ENCODE data around the gene MID1.
A peak's percentile ranks its signal among the peaks of the same experiment; 100 is the strongest.
"Not testable (repeated sequence)": the region's sequence is repeated elsewhere in the genome, so short reads cannot be mapped to it uniquely, and the experiment has no call there.

MID1 gene

DNA sequence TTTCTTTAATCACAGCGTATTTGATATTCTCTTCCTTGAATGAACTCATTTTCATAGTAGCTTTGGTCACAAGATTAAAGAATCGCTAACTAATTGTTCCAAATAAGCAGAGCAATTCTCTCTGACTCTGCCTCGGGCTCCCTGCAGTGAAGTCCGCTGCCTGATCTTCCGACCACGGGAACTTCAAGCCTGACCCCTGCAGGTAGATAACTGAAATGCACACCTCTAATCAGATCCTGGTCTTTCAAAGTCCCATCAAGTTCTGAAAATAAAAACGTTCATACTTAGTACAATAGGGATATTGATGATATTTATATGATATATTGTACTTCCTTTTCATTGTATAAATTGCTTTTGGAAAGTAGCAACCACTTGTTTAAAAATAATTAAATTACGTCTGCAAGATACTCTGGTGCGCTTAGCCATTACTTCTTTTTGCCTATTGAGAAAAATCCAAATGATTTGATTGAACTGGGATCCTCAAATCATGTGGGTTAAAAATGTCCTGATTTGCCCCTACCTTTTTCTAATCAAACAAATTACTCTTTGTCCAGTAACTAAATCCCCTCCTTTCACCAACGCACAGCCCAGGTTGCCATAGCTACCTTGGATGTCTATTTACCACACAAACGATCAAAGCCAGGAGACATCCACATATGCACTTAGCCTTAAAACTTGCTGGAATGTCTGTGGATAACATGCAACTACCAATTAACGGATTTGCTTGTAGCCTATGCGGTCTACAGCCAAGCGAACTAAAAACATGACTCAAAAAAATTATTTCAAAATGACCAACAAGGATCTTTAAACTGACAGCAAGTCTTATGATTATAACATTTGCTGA is 4.2 kb downstream of the MID1 start:
- DNase-seq = peak; percentile 78

DNA sequence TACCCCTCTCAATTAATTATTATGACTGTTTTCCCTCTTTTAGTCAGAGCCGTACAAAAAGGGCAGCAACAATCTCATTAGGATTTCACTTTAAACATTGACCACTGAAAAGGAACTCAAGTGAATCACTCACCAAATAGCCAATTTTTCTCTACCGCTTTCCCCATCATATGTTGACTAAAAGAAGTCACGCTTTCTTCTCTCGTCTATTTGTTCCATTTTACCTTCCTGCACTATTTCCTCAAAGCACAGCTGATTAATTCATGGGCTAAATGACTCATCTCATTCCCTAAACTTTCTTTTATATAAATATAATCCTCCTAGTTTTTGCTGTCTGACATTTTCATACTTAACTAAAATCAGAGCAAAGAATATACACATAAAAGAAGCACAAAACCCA is 8.2 kb downstream of the MID1 start:
- no peak for DNase-seq

DNA sequence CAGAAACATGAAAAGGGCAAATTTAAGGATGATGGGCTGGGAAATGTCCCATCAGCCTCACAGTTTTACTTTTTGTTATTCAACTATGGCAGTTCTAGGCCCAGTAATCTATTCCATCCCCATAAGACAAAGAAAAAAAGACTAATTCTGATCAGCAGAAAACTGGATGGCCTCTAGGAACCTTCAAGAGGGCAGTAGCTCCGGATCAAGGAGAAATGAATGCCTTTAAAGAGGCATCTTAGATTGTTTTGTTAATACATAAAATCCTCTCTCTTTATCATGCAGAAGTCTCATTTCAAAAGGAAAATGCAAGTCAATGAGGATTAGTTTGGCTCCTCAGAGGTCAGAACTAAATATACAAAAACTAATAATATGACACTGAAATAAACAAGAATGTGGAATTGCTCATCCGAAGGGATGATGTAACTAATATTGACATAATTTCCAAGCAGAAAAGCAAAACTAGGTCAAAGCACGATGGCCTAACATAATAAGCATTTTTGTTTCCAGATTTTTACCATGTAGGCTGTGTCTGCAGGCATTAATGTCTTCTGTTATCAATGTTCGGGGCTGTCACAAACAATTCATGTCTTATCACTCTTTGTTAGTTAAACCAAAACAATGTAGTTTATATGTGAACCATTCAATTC is 8.8 kb downstream of the MID1 start:
- DNase-seq = no peak

DNA sequence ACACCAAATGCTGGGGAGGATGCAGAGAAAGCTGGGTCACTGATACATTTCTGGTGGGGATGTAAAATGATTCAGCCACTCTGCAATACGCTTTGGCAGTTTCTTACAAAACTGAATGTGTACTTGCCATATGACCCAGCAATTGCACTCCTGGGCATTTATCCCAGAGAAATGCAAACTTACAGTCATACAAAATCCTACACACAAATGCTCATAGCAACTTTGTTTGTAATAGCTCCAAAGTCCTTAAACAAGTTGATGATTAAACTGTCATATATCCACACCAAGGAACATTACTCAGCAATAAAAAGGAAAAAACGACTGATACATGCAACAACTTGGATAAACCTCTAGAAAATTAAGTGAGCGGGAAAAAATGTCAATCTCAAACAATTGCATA is 12.3 kb downstream of the MID1 start:
- no peak for DNase-seq

DNA sequence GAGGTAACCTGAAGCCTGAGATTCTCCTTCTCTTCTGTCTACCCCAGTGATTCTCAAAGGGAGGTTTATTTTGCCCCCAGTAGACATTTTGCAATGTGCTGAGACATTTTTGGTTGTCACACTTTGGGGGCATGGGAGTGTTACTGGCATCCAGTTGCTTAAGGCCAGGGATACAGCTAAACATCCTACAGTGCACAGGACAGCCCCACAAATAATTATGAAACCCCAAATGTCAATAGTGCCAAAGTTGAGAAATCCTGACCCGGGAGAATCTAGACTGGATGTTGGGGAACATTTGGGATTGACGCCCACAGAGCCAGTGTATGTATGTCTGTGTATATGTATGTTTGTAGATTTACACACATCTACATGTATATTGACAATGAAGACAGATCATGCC is 13.2 kb downstream of the MID1 start:
- DNase-seq = no peak

DNA sequence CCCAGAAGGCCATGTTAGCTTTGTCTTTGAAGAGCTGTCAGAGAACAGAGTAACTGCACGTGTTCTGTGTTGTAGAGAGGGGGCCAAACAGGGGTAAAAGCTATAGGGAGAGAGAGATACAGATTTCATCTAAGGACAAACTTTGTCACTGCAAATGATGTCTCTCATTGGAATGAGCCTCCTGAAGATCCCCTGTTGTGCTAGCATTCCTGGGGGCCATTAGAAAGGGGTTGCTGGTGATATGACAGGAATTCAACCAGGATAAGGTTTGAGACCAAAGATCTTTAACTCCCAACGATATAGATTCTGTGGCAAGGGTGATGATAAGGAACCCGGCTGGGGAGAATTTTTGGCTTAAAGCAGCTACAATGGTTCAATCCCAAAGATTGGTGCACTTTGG is 16.8 kb downstream of the MID1 start:
- no peak for DNase-seq

DNA sequence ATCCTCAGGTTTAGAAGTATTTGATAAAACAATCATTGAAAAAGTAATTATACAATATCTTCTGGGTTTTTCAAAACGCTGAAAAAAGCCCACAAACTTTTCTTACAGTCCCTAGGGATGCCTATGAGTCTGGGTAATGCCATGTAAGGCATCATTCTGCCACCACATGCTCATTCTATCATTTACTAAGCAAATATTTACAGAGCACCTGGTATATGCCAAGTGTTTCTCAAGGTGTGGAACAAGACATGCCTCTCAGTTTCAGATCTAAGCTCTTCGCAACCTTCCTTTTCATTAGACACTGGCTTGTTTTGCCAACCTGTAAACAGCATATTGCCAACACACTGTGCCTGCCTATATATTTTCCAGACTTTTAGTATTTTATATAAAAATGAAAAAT is 17.7 kb downstream of the MID1 start:
- peak; percentile 18 for DNase-seq

DNA sequence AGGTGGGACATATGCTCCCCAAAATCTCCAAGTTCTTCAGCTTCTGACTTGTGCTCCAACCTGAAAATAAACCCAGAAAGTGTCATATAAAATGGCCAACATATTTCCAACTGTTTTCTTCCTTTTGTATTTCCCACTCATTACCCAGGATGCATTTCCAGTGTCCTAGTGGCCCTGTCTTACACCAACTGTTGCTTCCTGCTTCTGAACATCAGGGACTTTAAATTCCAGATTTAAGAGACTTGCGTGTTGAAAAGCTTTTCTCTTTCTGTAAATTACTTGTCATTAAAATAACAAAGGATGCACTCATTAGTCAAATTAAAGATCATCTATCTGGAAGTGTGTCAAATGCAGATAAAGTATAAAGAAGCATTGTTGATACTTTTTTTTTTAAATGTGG is 19.9 kb downstream of the MID1 start:
- no peak for DNase-seq

DNA sequence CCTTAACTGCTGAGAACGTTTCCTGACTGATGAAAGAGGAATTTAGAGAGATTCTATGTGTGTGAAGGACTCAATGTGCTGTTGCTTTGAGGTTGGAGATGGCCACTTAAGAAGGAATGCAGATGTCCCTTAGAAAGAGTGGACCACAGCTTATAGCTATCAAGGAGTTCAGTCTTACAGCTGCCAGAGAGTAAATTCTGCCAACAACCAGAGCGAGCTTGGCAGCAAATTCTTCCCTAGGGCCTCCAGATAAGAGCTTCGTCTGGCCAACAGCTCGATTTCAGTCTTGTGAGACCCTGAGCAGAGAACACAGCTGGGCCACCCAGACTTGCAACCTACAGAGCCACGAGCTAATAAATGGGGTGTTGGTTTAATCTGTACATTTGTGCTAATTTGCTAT is 21.8 kb downstream of the MID1 start:
- no peak for DNase-seq

DNA sequence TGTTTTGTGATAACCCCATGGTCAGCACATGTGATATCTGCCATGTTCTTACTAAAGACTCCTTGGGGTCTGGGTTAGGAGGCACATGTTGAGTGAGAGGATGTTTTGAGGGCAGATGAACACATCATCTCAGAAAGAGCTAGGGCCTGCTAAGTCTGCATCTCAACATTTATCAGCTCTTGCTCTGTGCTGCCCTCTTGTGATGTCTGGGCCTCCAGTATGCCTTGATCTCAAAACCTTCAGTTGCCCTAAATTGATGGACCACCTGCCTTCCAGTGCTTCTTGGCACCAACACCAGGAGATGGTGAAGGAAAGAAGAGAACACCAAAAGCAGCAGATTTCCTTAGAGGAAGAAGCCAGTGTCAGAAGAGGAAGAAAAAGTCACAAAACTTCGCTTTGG is 22.5 kb downstream of the MID1 start:
- peak; percentile 33 for DNase-seq

DNA sequence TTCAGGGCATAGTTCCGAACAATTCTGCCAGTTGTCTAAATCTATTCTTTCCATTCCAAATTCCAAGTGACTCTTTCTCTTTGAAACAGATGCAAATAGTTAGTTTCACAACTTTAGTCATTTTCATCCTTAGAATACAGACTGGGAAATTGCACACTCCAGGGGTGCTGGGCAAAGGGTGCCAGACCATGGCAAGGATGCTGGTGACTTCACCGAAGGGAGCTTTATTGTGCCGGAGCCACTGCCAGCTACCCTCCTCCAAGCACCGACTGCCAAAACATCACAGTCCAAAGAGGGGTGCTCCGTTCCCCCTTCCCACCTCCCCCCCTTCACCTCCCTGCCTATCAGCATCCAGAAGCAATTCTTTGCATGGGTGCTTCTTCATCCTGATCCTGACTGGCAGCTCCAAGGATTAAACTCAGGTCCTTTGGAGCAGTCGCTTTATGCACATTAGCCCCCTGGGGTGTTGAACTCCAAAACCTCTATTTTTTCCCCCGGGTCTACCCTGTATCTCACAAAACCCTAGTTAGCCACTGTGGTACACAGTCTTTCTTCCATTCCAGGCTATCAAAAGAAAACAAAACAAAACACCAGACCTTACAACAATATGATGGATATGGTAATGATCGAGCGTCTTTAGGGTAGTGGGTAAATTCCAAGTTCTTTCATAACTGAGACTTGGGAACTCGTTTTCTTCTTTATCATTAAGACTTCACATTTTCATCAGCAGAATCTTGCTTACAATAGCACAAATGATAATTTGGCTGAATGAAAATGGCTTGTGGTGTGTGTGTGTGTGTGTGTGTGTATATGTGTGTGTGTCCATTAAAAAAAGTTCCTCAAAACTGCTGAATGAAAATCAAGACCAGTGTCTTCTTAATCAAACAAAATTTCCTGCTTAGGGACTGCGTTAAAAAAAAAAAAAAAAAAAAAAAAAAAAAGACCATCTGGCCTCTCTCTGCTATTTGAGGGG is 28.7 kb downstream of the MID1 start:
- no peak for DNase-seq

DNA sequence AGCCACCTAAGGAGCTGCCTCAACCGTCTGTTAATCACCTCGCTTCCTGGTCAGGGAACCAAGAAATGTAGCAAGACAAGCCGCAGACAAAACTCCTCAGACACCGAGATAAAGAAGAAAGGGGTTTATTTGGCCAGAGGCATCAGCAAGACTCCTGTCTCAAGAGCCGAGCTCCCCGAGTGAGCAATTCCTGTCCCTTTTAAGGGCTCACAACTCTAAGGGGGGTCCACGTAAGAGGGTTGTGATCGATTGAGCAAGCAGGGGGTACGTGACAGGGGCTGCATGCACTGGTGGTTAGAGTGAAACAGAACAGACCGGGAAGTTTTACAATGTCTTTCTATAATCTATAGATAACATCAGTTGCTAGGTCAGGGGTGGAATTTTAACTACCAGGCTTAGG is 30.6 kb downstream of the MID1 start:
- not testable (repeated sequence) for DNase-seq

DNA sequence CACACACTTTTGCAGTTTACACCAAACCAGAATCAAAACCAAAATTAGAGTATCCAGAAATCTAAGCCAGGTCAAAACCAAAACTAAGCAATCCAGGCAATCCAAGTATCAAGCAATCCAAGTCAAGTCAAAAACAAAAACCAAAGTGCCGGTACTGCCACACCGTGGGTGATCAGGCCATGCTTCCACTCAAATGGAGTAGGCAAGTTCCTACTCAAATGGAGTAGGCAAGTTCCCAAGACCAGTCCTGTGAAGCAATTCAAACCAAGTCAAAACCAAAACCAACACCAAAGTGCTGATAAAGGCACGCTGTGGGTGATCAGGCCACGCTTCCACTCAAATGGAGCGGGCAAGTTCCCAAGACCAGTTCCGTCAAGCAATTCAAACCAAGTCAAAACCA is 31.3 kb downstream of the MID1 start:
- no peak for DNase-seq

DNA sequence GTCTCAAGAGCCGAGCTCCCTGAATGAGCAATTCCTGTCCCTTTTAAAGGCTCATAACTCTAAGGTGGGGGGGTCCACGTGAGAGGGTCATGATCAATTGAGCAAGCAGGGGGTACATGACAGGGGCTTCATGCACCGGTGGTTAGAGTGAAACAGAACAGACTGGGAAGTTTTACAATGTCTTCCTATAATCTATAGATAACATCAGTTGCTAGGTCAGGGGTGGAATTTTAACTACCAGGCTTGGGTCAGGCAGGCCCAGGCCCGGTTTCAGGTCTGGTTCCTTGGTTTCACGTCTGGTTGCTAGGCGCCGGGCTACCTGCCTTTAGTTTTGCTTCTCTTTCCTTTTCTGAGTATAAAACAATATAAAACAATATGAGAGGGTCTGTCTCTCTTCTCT is 35.5 kb downstream of the MID1 start:
- DNase-seq = not testable (repeated sequence)

DNA sequence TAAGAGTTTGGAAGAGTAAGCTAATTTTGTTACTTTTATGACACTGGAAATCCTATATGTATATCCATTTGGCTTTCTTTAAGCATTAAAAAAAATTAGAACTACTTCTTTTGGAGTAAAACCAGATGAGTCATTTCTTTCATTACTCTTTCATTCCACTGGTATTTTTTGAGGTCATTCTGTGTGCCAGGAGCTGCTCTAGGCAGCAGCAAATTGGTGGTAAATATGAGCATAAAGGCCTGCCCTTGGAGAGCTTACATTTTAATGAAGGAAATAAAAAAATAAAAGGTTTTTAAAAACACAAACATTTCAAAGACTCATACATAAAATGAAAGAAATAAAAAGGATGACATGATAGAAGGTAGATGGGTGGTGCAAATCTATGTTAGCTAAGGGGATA is 37.4 kb downstream of the MID1 start:
- no peak for DNase-seq

DNA sequence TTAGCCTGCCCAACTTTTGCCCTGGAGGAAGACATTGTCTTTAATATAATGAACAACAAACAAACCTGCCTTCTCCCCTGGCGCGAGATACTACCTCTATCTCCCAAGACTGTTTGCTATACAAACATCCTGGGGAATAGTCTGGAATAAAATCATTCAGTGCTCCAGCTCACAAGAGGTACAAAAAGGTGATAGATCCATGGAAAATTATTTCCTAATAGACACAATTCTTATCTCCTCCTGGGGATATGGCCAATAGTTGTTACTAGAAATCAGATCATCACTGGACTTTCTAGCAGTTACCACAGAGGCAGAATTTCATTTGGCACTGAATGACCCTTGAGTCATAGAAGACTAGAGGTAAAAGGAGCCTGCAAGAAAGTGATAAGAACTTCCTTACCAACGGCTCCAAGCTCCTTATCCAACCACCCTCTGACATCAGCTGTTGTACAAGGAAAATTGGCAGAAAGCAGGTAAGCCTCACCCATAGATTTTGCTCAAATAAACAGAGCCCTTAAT is 38.1 kb downstream of the MID1 start:
- DNase-seq = no peak

DNA sequence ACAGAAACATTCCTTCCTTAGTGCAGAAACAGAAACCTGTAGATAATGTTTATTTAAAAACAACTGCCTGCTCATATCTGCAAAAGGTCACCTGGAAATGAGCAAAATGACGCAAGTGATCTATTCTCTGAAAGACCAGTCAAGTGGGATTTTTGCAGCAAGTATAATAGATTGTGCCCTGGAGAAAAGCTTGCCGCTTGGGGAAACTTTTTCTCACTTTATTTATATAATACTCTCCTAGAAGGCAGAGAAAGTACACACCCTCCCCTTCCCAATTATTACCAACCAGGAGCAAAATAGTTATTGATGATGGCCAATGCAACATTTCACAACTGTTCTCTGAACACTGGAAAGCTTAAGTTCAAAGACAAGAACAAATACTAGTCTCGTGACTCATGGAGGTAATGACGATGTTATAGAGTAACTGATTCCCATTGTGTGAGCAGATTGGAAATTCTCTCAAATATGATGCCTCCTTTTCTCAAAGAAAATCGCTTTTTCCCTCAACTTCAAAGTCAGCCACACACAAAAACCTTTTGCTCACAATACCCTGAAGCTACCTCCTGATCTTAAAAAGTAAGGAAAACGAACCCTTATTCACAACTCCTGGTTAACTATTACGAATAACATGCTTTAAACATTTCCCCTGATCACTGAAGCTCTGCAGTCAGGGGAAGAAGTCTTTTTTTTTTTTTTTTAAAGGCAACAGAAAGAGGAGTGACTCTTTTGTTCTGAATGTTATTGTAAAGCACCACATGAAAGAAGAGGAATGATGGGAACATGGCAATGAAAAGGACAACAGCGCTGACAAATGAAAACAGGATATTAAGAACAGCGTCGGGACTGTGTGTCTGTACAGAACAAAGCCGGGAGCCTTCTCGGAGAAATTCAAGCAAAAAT is 41.0 kb downstream of the MID1 start:
- no peak for DNase-seq

DNA sequence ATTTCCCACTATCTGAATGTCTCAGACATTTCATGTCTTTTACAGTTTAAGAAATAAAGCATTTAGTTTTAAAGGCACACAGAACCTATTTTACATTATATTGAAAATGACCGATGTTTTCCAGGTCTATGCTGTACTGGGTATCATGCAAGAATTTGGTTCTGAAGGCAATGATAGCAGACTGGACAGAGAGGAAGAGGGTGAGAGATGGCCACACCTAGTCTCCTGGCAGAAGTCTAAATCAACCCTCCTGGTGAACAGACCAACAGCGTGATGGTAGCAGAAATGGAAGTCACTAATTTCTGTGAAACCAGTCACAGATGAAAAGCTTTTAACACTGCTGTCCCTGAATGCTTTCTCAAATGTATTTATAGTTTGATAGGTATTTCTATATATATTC is 41.9 kb downstream of the MID1 start:
- no peak for DNase-seq

DNA sequence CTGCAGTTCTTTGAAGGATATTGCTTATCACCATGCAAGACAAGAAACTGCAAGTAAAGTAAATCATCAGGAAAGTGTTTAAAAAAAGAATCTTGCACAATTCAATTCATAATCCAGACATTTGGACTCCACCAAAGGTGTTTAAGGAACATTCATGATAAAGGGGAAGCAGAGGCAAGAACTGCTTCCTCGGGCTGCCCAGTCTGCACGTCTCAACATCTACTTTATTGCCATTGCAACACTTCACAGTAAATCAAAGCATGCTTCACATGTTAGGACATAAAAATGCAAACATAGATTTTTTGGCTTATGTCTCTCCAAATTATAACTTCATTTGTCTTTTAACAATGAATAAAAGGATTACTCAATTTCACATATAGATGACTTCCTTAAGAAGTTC is 42.5 kb downstream of the MID1 start:
- DNase-seq = no peak

DNA sequence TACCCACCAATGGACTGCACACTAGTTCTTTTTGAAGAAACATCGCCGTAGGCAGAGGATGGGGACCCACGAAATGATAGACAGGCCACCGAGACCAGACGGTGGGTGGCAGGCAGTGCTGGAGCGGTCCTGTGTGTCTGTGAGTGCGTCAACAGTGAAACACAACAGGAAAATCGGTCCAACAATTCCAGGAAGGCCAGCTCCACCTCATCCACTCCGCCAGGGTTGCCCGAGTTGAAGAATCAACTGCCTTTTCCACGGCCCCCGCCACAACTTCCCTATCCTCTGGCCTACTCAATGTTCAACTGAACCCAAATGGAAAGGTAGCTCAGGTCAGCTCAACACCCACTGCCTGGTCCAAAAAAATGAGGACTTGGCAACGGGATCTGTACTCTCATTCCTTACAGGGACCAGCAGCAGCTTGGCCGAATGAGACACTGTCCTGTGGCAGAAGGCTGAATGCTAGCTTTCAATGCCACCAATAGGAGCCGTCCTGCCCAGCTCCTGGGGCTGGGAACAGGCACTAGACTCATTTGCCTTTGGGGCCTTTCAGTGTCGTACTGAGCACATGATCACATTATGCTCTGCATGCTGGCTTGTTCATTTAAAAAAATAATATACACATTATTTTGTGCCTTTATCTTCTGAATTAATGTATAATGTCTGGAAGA is 43.5 kb downstream of the MID1 start:
- peak; percentile 10 for DNase-seq

DNA sequence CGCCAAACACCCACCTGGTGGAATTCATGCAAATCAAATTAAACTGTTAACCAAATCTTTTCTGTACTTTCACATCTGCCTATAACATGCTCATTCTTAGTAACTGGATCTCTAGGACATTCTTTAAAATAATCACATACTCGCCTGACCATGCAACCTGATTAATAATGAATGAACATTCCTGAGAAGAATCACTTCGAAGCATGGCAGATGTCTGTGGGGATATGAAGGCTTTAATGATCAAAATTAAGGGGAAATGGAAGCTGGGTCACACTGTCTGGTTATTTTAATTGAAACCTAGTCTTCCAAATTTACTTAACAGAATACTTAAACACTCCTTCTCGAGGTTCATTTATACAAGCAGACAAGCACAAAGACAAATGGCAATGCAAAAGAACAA is 44.2 kb downstream of the MID1 start:
- DNase-seq = peak; percentile 67

DNA sequence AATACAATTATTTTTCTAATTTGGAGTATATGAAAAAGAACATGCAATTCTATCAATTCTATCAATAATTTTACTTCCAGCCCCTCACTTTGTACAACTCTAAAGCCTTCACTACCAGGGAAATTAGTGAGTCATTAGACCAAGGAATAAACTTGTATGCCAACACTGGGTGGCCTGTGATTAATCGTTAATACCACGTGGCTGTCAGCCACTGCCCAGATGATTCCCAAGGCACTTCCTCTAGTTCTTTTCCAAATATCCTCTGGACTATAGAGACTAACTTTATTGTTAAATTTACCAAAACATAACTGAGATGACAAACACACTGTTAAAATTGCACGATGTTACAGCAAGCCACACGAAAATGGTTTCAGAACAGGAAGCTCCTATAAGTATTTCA is 45.7 kb downstream of the MID1 start:
- DNase-seq = no peak
